GM06990 (cell line): ENCODE results near the gene TGFBR1.
A peak's percentile ranks its signal among the peaks of the same experiment; 100 is the strongest.

Experiments used
- DNase-seq: peaks from one replicate; pipeline ENCODE4 v3.0.0-alpha.2; 2011; ENCODE audit not compliant: insufficient read length; ENCODE audit errors: extremely low read depth
- H3K27me3 ChIP-seq: replicated peaks from 2 replicates; pipeline ENCODE4 v1.6.0; 2011; ENCODE audit warnings: low read length; ENCODE audit not compliant: control insufficient read depth, insufficient read depth
- H3K36me3 ChIP-seq: 2 replicates; pipeline ENCODE4 v1.5.1; 2011; ENCODE audit warnings: low read length; ENCODE audit not compliant: control insufficient read depth, insufficient read depth
- H3K4me3 ChIP-seq: replicated peaks from 2 replicates; pipeline ENCODE4 v1.5.1; 2011; ENCODE audit warnings: low read depth, mild to moderate bottlenecking, control low read depth, low read length
- TF ChIP-seq, protein P1 (sequence below): IDR thresholded peaks from 2 replicates; pipeline ENCODE4 v1.5.1; 2011; ENCODE audit warnings: low read length, control low read depth, mild to moderate bottlenecking, inconsistent platforms; ENCODE audit not compliant: insufficient read depth, poor library complexity, severe bottlenecking

Gene TGFBR1

DNA sequence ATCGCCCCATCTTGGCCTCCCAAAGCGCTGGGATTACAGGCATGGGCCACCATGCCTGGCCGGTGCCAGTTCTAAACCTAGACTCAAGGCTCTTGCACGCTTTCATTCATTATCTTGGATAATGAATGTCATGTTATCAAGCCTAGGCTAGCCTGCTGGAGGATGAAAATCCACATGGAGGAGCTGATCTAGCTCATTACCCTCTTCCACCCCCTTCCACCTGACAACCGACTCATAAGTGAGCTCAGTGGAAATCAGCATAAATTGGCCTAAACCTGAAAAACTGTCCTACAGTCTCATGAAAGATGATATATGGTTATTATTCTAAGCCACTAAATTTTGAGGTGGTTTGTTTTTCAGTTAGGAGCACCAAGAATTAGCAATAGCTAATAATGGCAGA is 3.6 kb upstream of the TGFBR1 start:
- Histone ChIP-seq H3K4me3 (no peak overlapping the region), H3K36me3 (no peaks in the 10 kb centered on the region), H3K27me3 (no peaks in the 10 kb centered on the region; the same call in 1 of the 2 replicates)
- TF ChIP-seq, protein P1, sequence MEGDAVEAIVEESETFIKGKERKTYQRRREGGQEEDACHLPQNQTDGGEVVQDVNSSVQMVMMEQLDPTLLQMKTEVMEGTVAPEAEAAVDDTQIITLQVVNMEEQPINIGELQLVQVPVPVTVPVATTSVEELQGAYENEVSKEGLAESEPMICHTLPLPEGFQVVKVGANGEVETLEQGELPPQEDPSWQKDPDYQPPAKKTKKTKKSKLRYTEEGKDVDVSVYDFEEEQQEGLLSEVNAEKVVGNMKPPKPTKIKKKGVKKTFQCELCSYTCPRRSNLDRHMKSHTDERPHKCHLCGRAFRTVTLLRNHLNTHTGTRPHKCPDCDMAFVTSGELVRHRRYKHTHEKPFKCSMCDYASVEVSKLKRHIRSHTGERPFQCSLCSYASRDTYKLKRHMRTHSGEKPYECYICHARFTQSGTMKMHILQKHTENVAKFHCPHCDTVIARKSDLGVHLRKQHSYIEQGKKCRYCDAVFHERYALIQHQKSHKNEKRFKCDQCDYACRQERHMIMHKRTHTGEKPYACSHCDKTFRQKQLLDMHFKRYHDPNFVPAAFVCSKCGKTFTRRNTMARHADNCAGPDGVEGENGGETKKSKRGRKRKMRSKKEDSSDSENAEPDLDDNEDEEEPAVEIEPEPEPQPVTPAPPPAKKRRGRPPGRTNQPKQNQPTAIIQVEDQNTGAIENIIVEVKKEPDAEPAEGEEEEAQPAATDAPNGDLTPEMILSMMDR, result no peak
- no peak for DNase-seq

DNA sequence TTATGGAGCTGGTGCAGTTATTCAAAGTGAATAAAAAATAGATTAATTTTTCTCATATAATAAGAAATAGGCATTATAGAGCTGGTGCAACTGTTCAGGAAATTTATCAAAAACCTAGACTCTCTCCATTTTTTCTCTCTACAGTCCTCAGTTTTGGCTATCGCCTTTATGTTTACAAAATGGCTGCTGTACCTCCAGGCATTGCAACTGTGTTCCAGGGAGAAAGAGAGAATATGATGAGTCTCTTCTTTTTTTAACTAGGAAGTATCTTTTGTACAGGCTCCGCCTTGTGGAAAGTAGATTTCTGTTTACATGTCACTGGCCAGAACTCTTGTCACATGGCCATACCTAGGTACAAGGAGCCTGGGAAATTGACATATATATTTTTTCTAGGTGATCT is 3.1 kb upstream of the TGFBR1 start:
- Histone ChIP-seq H3K36me3 (no peaks in the 10 kb centered on the region), H3K4me3 (no peak overlapping the region), H3K27me3 (no peaks in the 10 kb centered on the region)
- TF ChIP-seq, protein P1, result no peak
- no peak for DNase-seq

DNA sequence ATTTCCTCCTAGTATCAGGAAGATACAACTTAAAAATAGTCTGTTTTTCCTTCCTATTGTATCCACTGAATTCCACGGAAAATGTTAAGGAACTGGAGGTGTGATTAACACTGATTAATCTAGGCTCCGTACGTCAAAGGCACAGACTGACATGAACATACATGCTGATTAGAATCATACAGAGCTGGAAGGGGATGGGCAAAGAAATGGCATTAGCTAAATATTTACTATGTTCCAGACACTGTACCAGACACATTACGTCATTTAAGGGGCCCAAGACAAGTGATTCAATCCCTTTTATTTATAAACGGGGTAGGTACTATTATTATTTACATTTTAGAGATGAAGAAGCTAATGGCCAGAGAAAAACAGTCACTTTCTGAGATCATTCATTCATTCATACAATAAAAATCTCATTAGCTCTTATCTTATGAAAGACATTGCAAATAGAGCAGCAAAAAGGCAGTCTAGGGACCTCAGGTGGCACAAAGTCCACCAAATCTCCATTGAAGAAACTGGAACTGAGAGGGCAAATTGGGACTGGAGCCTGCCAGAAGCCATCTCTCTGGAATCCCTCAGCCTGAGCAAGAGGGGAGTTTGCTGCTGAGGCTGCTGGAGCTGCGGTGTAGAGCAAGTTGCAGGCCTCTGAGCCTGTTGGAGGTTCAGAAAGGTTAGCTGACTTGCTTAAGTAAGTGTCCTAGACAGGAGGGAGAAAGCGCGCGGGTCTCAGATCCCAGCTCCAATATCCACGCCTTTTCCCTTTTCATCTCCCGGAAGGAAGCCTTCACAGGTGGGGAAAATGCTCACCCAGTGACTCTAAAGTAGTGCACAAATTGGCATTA is 1.6 kb upstream of the TGFBR1 start:
- DNase-seq, result no peak
- Histone ChIP-seq H3K4me3 (no peak overlapping the region), H3K36me3 (no peaks in the 10 kb centered on the region), H3K27me3 (no peaks in the 10 kb centered on the region)
- TF ChIP-seq, protein P1, result no peak

DNA sequence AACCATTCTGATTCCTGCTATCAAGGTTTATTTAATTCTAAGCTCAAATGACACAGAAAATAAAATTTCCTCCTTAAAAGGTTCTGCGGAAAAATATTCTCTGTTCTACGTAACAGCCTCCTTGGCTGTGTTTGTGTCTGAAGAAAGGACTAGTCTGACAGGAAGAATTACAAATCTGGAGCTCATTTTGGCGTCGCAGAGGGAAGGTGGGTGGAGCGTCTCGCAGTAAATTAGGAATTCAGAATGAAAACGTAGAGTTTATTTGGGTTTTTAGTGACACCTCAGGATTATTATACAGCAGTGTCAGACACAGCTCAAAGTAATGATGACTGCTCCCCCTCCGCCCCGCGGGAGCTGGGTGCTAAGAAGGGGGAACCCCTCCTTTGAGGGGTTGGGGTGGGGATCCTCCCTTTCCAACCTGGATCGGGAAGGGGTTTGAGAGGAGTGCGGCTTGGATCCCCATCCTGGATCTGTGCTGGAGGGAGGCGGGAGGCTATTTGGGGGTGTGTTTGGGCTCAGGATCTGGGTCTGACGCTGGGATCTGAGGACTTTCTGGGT is 933 bp upstream of the TGFBR1 start:
- TF ChIP-seq, protein P1, result no peak
- peak overlapping the region; percentile 67 for H3K4me3 ChIP-seq
- H3K36me3 ChIP-seq, result no peaks in the 10 kb centered on the region
- no peaks in the 10 kb centered on the region for H3K27me3 ChIP-seq
- DNase-seq, result no peak

DNA sequence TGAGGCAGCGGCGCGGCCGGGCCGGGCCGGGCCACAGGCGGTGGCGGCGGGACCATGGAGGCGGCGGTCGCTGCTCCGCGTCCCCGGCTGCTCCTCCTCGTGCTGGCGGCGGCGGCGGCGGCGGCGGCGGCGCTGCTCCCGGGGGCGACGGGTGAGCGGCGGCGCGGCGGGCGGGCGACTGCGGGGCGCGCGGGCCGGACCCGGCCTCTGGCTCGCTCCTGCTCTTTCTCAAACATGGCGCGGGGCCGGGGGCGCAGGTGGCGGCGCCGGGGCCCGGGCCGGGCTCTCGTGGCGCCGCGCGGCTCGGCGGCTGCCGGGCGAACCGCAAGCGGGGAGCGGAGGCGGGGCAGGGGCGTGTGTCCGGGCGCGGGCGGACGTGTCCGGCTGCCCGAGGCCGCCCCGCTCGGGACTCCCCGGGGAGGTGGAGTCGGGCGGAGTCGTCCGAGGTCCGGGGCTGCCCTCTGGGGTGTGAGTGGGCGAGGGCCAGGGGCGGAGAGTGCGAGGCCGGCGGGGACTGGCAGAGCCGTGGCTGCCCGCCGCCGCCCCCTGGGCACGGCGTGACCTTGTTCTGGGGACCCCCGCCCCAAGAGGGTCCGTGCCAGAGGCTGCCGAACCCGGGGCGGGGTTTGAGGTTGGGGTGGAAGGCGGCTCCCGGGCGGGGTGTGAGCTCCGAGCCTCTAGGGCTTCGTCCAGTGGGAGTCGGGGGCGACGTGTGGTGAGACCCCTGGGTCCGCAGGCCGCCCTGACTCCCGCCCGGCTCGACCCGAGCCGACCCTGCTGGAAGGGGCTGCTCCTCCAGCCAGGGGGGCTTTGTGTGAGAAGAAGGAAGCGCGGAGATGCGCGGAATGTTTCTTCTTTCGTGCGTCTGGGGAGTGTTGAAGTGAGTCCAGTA is 485 bp downstream of the TGFBR1 start:
- TF ChIP-seq, protein P1, result no peak
- Histone ChIP-seq H3K27me3 (no peaks in the 10 kb centered on the region), H3K4me3 (peak overlapping the region; percentile 85), H3K36me3 (no peaks in the 10 kb centered on the region)
- DNase-seq, result peak; percentile 78
